Measurements from ENCODE around the gene PAN3.

DNA sequence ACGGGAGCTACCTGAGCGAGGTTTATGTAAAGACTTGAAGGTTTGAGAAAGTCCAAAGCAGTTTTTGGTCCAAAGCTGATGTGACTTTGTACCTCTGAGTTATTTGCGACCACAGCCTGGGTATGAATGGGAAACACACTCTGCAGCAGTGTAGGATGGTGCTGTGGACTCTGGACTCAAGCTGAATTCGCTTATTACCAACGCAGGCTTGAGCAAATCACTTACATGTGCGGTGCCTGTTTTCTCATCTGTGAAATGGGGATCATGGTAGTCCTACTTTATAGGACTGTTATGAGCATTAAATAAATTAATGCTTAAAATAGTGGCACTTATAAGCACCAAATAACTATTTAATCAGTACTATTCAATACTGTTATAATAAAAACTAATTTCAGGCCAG lies 176.5 kb downstream of the PAN3 start:
- TF ChIP-seq CTCF (IDR thresholded peaks at IDR 0.05) = no peak
- TF ChIP-seq POLR2AphosphoS5 (IDR thresholded peaks at IDR 0.05) = no peak
